DMS79 (cell line): ENCODE results near the gene UBE2E1.

Source experiments
- DNase-seq: peaks from one replicate; lab custom pipeline; 2025; lab: John Stamatoyannopoulos, UW

UBE2E1 gene

DNA sequence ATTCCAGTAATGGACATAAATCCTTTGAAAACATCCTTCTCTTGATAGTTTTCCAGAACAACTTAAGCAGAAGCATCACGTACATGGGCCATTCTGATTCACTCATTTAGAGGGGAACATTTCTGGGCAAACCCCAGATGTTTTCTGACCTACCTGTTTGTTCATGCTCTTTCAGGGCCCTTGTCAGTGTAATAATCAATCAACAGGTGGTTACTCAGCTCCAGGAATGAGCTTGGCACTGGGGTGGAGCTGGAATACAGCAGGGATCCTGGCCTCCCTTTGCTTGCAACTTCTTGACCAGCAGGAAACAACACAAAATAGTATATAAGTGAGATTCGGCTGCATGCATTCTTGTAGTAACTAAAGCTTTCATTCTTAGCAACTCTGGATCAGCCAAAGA is 9.2 kb upstream of the UBE2E1 start:
- DNase-seq: no peak

DNA sequence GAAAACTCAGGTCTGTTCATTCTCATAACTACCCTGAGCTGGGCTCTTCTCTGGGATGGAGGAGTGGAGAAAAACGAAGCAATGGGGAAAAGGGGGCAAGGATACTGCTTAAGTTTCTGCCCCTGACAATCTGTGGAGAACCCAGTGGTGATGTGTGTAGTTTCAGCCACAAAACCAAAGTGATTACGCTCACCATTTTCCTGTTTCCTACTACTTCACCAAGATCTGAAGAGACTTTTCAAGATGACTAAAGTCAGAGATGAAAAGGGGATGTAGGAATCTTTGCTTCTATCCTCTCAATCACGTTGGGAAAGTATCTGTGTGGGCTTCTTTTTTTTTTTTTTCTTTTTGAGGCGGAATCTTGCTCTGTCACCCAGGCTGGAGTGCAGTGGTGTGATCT is 8.3 kb upstream of the UBE2E1 start:
- no peak for DNase-seq

DNA sequence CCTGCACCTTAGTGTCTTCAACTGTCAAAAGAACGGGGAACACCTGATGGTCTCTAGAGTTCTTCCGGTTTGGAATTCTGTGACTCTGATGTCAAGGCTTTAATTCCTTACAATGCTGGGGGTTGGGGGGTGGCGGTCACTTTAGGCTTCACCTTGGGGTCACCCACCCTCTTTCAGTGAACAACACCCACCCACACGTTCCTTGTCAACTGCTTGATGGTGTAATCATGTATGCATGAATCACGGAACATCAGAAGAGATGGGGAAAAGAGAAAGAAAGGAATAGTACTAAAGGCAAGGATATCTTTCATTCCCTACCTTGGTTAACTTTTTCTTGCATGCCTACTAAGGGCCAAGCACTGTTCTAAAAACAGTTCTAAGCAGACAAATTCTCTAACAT is 7.3 kb upstream of the UBE2E1 start:
- no peak for DNase-seq

DNA sequence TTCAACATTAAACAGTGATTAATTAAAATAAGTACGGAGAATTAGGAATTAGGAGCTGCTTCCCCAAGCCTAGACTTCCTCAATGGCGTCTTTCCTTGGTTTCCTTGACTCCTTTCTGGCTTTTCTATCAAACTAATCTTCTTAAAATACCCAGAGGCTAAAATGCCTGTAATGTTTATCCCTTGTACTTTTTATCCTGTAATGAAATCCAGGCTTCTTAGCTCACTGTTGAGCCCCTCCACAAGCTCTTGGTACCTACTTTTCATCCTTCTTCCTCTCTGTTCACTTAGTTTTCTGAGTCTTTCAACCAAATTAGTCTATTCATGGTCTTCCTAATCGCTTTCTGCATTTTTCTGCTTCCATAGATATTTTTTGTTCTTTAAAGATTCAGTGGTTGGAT is 6.9 kb upstream of the UBE2E1 start:
- DNase-seq: no peak

DNA sequence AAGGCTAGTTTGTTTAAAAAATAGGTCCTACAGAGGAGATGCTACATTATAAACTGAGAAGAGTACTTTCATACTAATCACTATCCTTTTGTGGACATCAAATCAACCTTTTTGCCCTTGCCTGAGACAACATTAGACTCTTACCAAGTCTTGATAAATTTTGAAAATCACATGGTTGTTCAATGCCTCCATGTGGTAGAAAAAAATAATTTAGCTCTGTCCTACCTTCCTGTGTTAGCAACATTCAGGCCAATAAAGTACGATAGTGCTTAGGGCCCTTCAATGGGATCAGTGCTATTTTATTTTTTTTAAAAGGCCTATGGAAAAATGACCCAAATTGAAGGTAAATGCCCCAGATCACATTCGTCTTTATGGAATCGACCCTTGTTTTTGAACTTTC is 5.0 kb upstream of the UBE2E1 start:
- DNase-seq: no peak

DNA sequence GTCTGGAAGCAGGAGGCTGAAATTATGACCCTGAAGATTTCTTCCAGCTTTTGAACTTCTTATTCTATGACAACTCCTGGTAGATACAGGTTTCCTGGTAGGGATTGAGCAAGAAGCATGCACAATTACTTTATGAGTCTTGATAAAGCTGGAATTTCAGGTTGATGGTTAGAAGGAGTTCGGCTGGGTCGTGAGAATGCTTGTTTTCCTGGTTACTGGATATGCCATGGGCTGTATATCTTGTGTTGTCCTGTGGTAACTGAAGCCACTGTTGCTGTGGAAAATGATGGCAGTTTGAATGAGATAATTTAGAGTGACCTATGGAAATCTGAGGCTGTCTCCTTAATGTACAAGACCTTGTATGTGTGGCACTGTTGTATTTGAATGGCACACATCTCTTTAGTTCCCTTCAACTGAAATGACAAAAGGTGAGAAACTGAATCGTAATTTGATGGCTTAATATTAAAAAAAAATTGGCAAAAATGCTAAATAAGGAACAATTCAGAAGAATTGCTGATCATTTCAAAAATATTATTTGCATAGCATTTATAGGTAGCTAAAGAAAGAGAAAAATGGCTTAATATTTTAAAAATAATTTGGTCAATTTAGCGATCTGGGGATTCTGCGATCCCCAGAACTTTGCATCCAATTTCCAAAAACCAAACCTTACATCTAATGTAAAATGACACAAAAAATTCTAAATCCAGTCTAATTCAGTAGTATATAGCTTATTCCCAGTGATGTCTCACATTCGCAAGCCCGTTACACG is 1.1 kb upstream of the UBE2E1 start:
- no peak for DNase-seq

DNA sequence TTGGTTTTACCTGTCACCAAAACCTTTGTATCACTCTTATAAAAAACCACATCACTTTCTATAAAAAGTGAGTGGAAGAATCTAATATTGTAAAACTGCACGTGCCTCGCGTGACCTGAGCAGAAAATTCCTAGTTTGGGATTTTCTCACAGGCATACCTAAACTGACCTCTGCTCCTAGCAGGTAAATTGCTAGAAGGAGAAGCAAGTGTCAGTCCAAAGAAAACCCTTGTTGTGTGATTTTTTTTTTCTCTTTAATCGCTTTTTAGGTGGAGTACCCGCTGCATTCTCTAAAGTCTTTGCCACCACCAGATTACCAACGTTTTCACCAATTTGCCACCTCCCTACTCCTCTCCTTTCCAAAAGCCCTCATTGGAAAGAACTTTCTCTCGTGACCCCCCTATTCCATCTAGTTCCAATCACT is 534 bp upstream of the UBE2E1 start:
- no peak for DNase-seq

DNA sequence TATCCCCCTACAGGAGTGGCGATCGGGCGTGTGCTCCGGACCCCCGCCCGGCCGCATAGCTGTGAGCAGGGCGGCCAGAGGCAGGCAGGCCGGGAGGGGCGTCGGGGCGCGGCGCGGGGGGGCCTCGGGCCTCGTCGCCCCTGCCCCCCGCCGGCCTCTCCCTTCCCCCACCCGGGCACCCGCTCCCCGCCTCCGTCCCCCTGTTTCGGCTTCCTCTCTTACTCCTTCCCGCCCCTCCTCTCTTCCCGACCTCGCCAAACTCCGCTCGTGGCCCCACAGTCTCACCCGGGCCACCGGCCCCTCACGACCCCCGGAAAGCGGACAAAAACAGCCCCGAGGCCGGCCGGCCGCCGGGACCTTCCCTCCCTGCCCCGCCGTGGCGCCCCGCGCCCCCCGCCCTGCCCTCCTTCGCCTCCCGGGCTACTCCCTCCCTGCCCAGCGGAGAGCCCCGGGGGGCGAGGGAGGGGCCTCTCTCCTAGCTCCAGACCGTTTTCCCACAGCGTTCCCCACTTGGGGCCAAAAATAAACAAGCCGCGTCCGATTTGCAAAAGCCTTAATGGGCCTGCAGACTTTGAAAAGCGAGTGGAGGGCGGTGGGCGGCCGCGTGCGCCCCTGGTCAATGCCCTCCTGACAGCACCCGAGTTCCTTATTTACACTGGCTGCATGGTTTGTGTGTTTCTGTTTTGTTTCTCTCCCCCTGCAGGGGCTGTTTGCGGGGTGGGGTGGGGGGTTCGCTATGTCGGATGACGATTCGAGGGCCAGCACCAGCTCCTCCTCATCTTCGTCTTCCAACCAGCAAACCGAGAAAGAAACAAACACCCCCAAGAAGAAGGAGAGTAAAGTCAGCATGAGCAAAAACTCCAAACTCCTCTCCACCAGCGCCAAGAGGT is 1.0 kb downstream of the UBE2E1 start:
- DNase-seq: no peak

DNA sequence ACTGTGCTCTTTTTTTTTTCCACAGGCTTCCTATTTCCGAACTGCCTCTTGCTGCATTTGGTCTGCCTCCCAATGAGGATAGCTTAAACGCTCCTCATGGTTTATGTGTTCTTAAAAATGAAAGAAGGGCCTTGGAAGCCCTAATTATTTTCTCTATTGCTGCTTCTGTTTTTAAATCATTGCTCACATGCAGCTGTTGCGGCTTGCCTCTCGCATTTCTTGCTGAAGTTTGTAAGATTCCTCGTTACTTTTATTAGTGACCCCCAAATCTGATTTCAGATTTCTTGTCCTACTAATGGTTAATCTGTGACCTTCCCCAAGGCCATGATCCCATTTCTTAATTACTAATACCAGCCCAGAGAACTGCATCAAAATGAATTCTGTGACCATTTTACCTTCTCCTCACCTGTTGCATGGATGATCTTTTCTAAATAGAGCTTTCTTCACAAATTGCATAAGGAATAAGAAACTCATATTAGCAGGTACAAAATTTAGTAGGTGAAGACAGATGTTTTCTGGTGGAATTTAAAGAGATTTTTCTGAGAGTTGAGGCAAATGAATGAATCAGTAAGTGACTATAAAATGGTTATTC is 1.8 kb downstream of the UBE2E1 start:
- DNase-seq: no peak

DNA sequence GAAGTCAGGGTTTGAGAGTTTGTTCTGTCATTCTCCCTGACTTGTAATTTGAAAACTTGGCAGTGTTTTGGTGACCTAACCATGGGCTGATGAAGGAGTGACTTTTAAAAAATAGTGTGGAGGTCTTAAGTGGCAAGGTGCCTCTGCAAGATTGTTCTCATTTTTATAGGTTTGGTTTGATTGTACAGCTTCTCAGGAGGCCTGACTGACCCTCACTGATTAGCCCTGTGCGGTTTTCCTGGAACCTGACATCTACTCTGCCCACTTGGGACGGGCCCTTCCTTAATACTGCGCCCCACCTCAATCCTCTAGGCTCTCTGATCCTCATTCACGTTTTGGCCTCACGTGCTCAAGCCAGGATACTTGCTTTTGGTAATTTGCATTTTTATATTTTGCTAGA is 2.8 kb downstream of the UBE2E1 start:
- no peak for DNase-seq

DNA sequence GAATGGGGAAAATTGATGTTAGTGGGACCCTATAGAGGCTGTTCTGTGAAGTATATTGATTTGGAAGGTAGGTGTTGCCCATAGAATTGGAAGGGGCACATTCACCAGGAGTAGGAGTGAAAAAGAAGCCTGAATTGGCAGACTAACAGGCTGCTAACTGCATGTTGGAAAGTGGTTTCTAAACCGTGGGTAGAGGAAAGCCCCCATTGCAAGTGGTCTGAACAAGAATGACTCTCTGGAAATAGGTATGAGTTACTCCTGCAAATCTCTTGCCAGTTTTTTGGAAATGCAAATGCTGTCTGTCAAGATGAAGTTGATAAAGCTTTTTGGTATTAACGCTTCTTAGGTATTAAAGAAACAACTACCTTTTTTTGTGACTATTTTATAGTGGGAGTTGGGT is 3.5 kb downstream of the UBE2E1 start:
- DNase-seq: no peak

DNA sequence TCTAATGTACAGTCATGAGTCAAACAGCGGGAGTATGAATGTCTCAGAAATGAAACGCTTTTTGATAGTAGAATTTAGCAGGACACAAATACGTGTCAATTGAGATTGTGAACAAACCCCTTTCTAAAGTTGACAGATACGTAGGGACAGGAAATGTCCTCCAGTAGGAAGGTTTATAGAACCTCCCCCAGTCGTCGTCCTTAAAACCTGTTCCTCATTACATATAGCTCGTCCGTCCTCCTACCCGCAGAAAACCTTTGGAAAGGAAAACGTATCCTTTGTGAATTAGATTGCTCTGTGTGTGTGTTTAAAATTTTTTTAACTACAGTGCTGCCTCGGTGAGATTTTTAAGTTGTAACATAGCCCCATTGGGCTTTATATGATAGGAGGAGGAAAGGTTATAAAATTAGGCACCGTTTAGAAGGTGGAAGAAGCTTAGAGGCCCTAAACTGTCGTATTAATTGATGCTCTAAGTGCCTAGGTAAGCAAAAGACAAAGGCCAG is 4.1 kb downstream of the UBE2E1 start:
- DNase-seq: no peak

DNA sequence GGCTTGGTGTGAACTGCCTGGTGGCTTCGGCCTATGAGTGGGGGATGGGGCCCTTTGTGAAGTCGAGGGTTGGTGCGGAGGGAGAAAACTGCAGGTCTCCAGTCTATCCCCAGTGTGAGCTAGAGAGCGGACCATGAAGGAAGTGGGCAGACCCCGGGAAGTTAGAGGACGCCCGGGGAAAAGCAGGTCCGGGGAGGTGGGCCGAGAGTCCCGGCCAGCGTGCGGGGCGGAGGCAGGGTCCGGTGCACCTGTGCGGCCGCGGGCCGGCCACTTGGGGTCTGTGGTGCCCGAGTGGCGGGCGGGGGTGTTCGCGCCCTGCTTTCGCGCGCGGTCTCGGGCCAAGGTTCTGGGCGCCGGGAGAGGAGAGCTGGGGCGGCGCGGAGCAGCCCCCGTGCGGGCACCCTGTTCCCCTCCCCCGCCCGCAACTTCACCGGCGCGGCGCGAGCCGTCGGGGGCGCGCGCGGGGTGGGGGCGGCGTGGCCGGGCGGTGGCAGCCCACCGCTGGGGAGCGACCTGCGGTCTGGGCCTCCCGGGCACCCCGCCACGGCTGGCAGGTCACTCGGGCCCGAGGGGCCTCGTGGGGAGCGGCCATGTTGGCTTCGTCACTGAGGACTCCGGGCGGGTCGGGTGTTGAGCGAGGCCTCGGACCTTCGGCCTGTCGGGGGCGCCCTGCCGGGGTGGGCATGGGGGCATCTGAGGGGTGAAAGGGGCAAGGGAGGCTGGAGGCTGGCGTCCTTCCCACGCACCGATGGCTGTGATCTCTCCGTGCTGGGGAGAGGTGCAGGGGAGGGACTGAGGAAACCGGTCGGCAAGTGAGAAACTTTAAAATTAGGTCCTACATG is 4.8 kb downstream of the UBE2E1 start:
- no peak for DNase-seq

DNA sequence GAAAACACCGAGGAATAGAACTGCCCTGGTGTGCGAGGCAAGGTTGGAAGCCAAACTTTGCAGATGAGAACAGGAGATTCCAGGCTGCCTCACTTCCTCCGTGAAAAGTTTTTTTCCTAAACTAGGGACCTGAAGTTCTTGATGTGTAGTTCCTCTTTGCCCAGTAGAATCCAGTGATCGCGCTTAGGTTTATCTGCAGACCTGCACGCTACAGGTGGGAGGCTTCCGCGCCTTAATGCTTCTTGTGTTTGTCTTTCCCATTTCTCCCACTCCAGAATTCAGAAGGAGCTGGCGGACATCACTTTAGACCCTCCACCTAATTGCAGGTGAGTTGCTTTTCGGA is 5.4 kb downstream of the UBE2E1 start:
- no peak for DNase-seq

DNA sequence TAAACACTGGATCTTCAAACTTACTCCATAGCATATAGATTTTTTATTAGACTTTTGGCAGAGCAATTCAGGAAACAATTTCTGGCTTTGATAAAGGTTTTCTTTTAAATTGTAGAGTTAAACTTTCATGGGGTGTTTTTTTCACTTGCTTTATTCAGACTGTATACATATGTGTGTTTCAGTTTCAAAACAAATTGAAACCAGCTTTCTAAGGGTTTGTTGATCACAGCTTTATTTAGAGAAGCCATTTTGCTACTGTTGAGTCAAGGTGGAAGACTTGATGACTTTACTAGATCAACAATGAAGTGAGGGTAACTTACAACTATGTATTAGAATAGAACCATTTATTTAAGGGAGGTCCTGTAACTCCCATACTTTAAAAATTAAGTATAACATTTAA is 6.2 kb downstream of the UBE2E1 start:
- DNase-seq: no peak

DNA sequence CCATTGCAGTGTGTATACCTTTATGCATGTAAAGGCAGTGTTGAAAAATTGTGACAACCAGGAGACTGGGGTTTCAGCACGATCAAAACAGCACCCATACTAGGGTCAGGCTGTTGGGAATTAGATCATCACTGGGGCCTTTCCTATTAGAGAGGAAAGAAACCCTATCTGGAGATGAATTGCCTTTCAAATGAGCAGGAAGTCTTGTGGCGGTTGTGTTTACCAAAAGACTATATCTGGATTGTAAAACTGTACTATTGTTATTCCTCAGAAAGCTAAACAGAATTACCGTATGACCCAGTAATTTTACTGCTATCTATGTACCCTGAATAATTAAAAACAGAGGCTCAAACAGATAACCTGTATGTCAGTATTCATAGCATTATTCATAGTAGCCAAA is 10.1 kb downstream of the UBE2E1 start:
- no peak for DNase-seq

DNA sequence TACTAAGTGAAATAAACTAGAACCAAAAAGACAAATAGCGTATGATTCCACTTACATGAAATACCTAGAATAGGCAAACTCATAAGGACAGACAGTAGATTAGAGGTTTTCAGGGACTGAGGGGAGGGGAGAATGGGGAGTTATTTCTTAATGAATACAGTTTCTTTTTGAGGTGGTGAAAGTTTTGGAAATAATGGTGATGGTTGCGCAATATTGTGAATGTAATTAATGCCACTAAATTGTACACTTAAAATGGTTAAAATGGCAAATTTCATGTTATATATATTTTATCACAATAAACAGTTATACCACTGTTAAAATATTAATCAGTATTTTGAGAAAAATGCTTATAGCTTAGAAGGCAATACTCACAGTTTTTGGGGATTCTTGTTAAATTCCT is 11.0 kb downstream of the UBE2E1 start:
- DNase-seq: no peak

DNA sequence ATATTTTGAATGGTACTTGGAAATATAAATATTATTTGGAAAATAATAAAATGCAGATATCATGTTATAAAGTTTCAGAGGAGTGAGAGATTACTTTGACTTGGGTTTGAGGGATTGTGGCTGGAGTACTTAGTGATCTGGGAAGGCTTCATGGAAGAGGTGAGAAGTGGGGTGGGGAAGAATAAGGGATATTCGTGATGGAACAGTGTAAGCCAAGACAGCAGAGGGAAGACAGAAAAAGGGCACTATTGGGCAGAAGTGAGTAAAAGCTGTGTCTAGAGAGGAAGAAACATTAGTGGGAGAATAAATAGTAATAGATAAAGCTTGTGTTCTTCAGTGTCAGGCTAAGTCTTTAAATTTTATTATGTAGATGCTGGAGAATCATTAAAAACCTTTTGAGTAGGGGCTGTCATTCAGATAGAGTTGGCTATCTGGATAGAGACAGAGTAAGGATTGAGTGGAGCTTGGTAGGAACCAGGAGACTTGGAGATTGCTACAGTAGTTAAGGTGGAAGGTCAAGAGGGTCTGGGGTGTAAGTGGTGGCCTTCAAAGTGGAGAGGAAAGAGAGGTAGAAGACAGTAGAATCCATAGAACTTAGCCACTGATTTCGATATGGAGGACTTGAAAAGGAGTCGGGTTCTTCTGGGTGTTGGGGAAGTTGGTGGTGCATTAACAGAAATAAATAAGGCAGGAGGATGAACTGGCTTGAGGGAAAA is 11.9 kb downstream of the UBE2E1 start:
- no peak for DNase-seq

DNA sequence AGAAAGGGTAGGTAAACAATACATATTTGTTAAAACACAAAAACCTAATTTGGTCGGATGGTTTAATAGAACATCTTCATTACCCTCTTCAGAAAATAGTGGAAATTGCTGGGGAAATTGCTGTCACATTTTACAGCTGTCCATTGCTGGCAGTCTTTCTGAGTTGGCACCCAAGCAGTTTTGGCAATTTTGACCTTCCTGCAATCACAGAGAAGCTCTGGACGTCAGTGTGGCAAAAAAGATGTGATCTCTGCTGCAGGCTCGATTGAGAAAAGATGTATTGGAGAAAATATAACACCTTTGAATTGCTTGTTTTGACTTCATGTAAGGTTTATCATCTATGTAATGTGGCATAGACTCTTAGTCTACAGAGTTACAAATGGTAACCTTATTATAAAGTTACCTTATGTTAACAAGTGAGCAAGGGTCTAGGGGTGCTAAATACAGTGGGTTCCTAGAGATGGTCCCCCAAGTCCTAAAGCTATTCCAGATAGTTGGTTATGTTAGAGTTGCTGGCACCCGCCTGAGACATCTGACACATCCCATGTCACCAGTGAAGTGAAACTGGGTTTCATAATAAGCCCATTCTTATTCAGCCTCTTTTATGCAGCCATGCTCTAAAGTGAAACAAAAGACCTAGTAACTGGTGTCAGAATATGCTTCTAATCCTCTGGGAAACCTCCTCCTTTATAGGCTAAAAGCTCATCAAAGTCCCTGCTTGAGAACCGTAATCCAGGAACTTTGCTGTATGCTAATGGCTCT is 14.0 kb downstream of the UBE2E1 start:
- no peak for DNase-seq

DNA sequence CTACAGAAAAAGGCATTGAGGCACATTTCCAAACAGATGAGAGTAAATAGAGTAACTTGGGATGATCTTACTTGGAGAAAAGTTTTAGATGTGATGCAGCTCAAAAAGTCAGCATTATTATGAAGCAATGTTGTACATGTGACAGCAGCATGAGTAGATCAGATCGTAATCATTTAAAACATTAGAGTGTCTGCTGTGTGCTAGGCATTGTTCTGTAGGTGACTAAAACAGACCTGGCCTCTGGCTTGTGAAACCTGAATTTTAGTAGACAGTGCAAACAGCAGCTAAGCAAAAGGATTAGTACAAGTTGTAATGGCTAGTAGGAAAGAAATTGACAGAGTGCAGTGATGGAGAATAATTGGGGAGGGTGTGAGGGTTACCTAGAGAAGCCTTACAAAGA is 15.1 kb downstream of the UBE2E1 start:
- DNase-seq: no peak

DNA sequence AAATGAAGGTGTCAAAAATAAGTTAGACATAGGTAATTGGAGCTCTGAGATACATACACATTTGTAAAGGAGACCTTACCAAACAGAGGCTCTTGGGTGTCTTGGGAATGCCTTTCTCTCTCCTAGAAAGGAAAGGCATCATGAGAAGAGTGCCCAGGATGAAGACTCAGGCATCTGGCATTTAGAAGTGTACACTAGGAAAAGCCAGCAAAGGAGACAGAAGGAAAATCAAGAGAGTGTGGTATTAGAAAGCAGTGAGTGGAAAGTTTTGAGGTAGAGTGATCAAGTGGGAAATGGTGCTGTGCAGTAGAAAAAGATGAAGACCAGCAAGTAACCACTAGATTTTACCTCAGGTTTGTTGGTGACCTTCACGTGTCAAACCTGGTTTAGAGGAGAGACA is 16.1 kb downstream of the UBE2E1 start:
- DNase-seq: no peak
